ENCODE results near the gene YDJC.
A peak's percentile ranks its signal among the peaks of the same experiment; 100 is the strongest.
"Not testable (repeated sequence)": the region's sequence is repeated elsewhere in the genome, so short reads cannot be mapped to it uniquely, and the experiment has no call there.

Gene YDJC

GRCh38 chr22:21650280-21650679 lies 20.5 kb upstream of the YDJC start:
- Histone ChIP-seq H3K9me3 (ENCODE audit: insufficient read depth, low read depth, low read length) (no peaks in the 10 kb centered on the region), H3K36me3 (ENCODE audit: insufficient read depth, low read depth, low read length) (peaks cover 32% of the 10 kb centered on the region), H3K9ac (ENCODE audit: low read depth, low read length) (peak overlapping the region; percentile 92; the same call in 1 of the 2 replicates), H3K27ac (ENCODE audit: low read length) (no peak overlapping the region), H3K4me3 (ENCODE audit: low read length) (no peak overlapping the region), H3K27me3 (ENCODE audit: insufficient read depth, low read length) (no peaks in the 10 kb centered on the region), H3K4me1 (ENCODE audit: insufficient read depth, low read length) (peaks cover 6% of the 10 kb centered on the region; the same call in 1 of the 2 replicates)

GRCh38 chr22:21646608-21647590 lies 17.1 kb upstream of the YDJC start:
- Histone ChIP-seq H3K4me3 (ENCODE audit: low read length) (no peak overlapping the region), H3K9ac (ENCODE audit: low read depth, low read length) (no peak overlapping the region), H3K36me3 (ENCODE audit: insufficient read depth, low read depth, low read length) (peaks cover 13% of the 10 kb centered on the region), H3K27me3 (ENCODE audit: insufficient read depth, low read length) (peaks cover 4% of the 10 kb centered on the region; the same call in 1 of the 2 replicates), H3K27ac (ENCODE audit: low read length) (no peak overlapping the region), H3K9me3 (ENCODE audit: insufficient read depth, low read depth, low read length) (no peaks in the 10 kb centered on the region), H3K4me1 (ENCODE audit: insufficient read depth, low read length) (peaks cover 6% of the 10 kb centered on the region; the same call in 1 of the 2 replicates)

- Histone ChIP-seq H3K36me3 (ENCODE audit: insufficient read depth, low read depth, low read length) (peaks cover 13% of the 10 kb centered on the region), H3K27me3 (ENCODE audit: insufficient read depth, low read length) (peaks cover 17% of the 10 kb centered on the region)
- not testable (repeated sequence) for H3K9ac ChIP-seq (ENCODE audit: low read depth, low read length); H3K4me3 ChIP-seq (ENCODE audit: low read length); H3K9me3 ChIP-seq (ENCODE audit: insufficient read depth, low read depth, low read length); H3K4me1 ChIP-seq (ENCODE audit: insufficient read depth, low read length); H3K27ac ChIP-seq (ENCODE audit: low read length)
Observed at GRCh38 chr22:21645513-21645912, 15.7 kb upstream of the YDJC start.

- peaks cover 5% of the 10 kb centered on the region; the same call in 1 of the 2 replicates for H3K4me1 ChIP-seq (ENCODE audit: insufficient read depth, low read length)
- H3K27me3 ChIP-seq (ENCODE audit: insufficient read depth, low read length): peaks cover 17% of the 10 kb centered on the region
- H3K9me3 ChIP-seq (ENCODE audit: insufficient read depth, low read depth, low read length): no peaks in the 10 kb centered on the region
- peaks cover 9% of the 10 kb centered on the region for H3K36me3 ChIP-seq (ENCODE audit: insufficient read depth, low read depth, low read length)
- no peak overlapping the region for H3K27ac ChIP-seq (ENCODE audit: low read length)
- peak overlapping the region; percentile 77; the same call in 1 of the 2 replicates for H3K4me3 ChIP-seq (ENCODE audit: low read length)
- no peak overlapping the region for H3K9ac ChIP-seq (ENCODE audit: low read depth, low read length)
Observed at GRCh38 chr22:21643533-21644357, 13.9 kb upstream of the YDJC start.

- peaks cover 17% of the 10 kb centered on the region for H3K27me3 ChIP-seq (ENCODE audit: insufficient read depth, low read length)
- no peaks in the 10 kb centered on the region for H3K9me3 ChIP-seq (ENCODE audit: insufficient read depth, low read depth, low read length)
- peak overlapping the region; percentile 67; the same call in 1 of the 2 replicates for H3K9ac ChIP-seq (ENCODE audit: low read depth, low read length)
- H3K36me3 ChIP-seq (ENCODE audit: insufficient read depth, low read depth, low read length): peaks cover 8% of the 10 kb centered on the region
- no peak overlapping the region for H3K27ac ChIP-seq (ENCODE audit: low read length)
- H3K4me3 ChIP-seq (ENCODE audit: low read length): peak overlapping the region; percentile 77
- H3K4me1 ChIP-seq (ENCODE audit: insufficient read depth, low read length): peaks cover 5% of the 10 kb centered on the region; the same call in 1 of the 2 replicates
Observed at GRCh38 chr22:21642584-21643448, 13.0 kb upstream of the YDJC start.

GRCh38 chr22:21641789-21642583 lies 12.2 kb upstream of the YDJC start, which contains the start of gene SDF2L1:
TSS of gene SDF2L1 (plus strand) at chr22:21642302. CDS start at chr22:21642337, 35 bp downstream.
- Histone ChIP-seq H3K9me3 (ENCODE audit: insufficient read depth, low read depth, low read length) (no peaks in the 10 kb centered on the region), H3K27me3 (ENCODE audit: insufficient read depth, low read length) (peaks cover 17% of the 10 kb centered on the region), H3K9ac (ENCODE audit: low read depth, low read length) (peak within 1 kb of the TSS; percentile 72), H3K36me3 (ENCODE audit: insufficient read depth, low read depth, low read length) (peaks cover 8% of the 10 kb centered on the region), H3K4me1 (ENCODE audit: insufficient read depth, low read length) (peaks cover 5% of the 10 kb centered on the region; the same call in 1 of the 2 replicates), H3K4me3 (ENCODE audit: low read length) (peak within 1 kb of the TSS; percentile 77), H3K27ac (ENCODE audit: low read length) (peak within 1 kb of the TSS; percentile 24)

GRCh38 chr22:21641417-21641788 lies 11.6 kb upstream of the YDJC start:
- Histone ChIP-seq H3K9me3 (ENCODE audit: insufficient read depth, low read depth, low read length) (no peaks in the 10 kb centered on the region), H3K27me3 (ENCODE audit: insufficient read depth, low read length) (peaks cover 17% of the 10 kb centered on the region), H3K4me3 (ENCODE audit: low read length) (peak overlapping the region; percentile 77), H3K4me1 (ENCODE audit: insufficient read depth, low read length) (peaks cover 5% of the 10 kb centered on the region; the same call in 1 of the 2 replicates), H3K9ac (ENCODE audit: low read depth, low read length) (peak overlapping the region; percentile 72; the same call in 1 of the 2 replicates), H3K36me3 (ENCODE audit: insufficient read depth, low read depth, low read length) (peaks cover 7% of the 10 kb centered on the region), H3K27ac (ENCODE audit: low read length) (peak overlapping the region; percentile 24)

- Histone ChIP-seq H3K9me3 (ENCODE audit: insufficient read depth, low read depth, low read length) (no peaks in the 10 kb centered on the region), H3K27ac (ENCODE audit: low read length) (no peak overlapping the region), H3K9ac (ENCODE audit: low read depth, low read length) (peak overlapping the region; percentile 72; the same call in 1 of the 2 replicates), H3K27me3 (ENCODE audit: insufficient read depth, low read length) (peaks cover 17% of the 10 kb centered on the region), H3K36me3 (ENCODE audit: insufficient read depth, low read depth, low read length) (peaks cover 4% of the 10 kb centered on the region; the same call in 1 of the 2 replicates), H3K4me3 (ENCODE audit: low read length) (no peak overlapping the region; the same call in 1 of the 2 replicates), H3K4me1 (ENCODE audit: insufficient read depth, low read length) (peaks cover 5% of the 10 kb centered on the region; the same call in 1 of the 2 replicates)
Observed at GRCh38 chr22:21640810-21641209, 11.0 kb upstream of the YDJC start.

- H3K4me1 ChIP-seq (ENCODE audit: insufficient read depth, low read length): peaks cover 5% of the 10 kb centered on the region; the same call in 1 of the 2 replicates
Observed at GRCh38 chr22:21639359-21639758, 9.5 kb upstream of the YDJC start.

GRCh38 chr22:21637450-21637849 lies 7.6 kb upstream of the YDJC start:
- not testable (repeated sequence) for H3K9ac ChIP-seq (ENCODE audit: low read depth, low read length); H3K4me1 ChIP-seq (ENCODE audit: insufficient read depth, low read length); H3K27ac ChIP-seq (ENCODE audit: low read length); H3K4me3 ChIP-seq (ENCODE audit: low read length); H3K36me3 ChIP-seq (ENCODE audit: insufficient read depth, low read depth, low read length); H3K9me3 ChIP-seq (ENCODE audit: insufficient read depth, low read depth, low read length)
- H3K27me3 ChIP-seq (ENCODE audit: insufficient read depth, low read length): peaks cover 13% of the 10 kb centered on the region

More at GRCh38 chr22:21639359-21639758, 9.5 kb upstream of the YDJC start:
- no peak overlapping the region for H3K9ac ChIP-seq (ENCODE audit: low read depth, low read length)
- peaks cover 17% of the 10 kb centered on the region for H3K27me3 ChIP-seq (ENCODE audit: insufficient read depth, low read length)
- no peak overlapping the region for H3K27ac ChIP-seq (ENCODE audit: low read length)
- H3K36me3 ChIP-seq (ENCODE audit: insufficient read depth, low read depth, low read length): no peaks in the 10 kb centered on the region; the same call in 1 of the 2 replicates
- no peak overlapping the region for H3K4me3 ChIP-seq (ENCODE audit: low read length)
- H3K9me3 ChIP-seq (ENCODE audit: insufficient read depth, low read depth, low read length): no peaks in the 10 kb centered on the region
